Kidney epithelial cell (primary cell): ENCODE results near the gene DCDC2B. TPM values are rescaled to one million over a fixed set of nuclear protein-coding genes. Genes with fewer than 3 reads are reported as not detected.
"Not testable (repeated sequence)": the region's sequence is repeated elsewhere in the genome, so short reads cannot be mapped to it uniquely, and the experiment has no call there.

ENCODE experiments used
- DNase-seq: peaks from one replicate; pipeline ENCODE4 v3.0.0-alpha.2; 2010; ENCODE audit warnings: low read depth
- H3K27me3 ChIP-seq: 2 replicates; pipeline ENCODE4 v1.6.0; 2011; ENCODE audit warnings: low read length; ENCODE audit not compliant: control insufficient read depth, insufficient read depth
- H3K36me3 ChIP-seq: 2 replicates; pipeline ENCODE4 v1.5.1; 2011; ENCODE audit warnings: low read length; ENCODE audit not compliant: control insufficient read depth, insufficient read depth
- H3K4me3 ChIP-seq: 2 replicates; pipeline ENCODE4 v1.5.1; 2011; ENCODE audit warnings: low read depth, mild to moderate bottlenecking, control low read depth, low read length
- total RNA-seq: library from RNA; depleted of rRNA; stranded (reverse); fragments of >200 nt; gene quantifications from 2 replicates; pipeline ENCODE4 v1.2.3, GENCODE V29; 2015
- TF ChIP-seq, protein P1 (sequence below): IDR thresholded peaks from 2 replicates; pipeline ENCODE4 v1.5.1; 2011; ENCODE audit warnings: mild to moderate bottlenecking, moderate library complexity, low read length, control low read depth, inconsistent platforms; ENCODE audit not compliant: insufficient read depth, poor library complexity, severe bottlenecking

Gene DCDC2B
- total RNA-seq, 1 donor from 2014 or later = not detected

DNA sequence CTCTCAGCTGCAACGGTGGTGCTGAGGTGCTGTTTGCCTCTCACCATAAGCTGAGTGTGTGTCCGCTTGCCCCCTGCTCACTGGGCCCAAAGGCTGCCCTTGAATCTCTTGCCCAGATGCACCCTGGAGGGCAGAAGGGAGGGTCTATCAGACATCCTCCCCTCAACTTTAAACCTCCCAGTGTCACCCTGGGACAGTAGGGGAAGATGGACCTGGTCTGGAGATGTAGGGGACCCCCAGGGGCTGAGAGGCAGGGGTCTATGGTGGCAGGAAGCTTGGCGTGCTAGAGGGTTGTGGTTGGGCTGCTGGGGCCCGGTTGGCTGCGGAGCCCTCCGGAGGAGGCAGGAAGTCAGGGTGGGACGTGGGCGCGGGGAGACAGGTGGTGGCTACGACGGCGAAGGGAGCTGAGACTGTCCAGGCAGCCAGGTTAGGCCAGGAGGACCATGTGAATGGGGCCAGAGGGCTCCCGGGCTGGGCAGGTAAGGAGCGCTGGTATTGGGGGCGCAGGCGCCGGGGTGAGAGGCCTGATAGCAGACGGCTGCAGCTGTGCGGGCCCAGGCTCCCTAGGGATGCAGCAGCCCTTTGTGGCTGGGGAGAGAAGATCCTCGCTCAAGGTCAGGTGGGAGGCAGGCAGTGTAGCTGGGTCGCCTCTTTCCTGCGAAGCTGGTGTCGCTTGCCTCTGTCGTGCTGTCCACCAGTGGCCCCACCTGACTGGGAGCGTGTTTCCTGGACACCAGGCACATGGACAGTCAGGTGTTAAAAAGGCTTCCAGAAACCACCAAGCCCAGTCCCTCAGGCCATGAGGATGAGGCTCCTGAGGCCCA lies 42.2 kb downstream of the DCDC2B start, which contains the start of gene LCK:
TSS of gene LCK (plus strand) at position 373 of the 824 bp plus-strand sequence. CDS start 23,065 bp downstream, outside the sequence.
- DNase-seq = no peak
- Histone ChIP-seq H3K4me3 (no peak within 1 kb of the TSS), H3K27me3 (no peaks in the 10 kb centered on the region), H3K36me3 (no peaks in the 10 kb centered on the region)
- TF ChIP-seq, protein P1, sequence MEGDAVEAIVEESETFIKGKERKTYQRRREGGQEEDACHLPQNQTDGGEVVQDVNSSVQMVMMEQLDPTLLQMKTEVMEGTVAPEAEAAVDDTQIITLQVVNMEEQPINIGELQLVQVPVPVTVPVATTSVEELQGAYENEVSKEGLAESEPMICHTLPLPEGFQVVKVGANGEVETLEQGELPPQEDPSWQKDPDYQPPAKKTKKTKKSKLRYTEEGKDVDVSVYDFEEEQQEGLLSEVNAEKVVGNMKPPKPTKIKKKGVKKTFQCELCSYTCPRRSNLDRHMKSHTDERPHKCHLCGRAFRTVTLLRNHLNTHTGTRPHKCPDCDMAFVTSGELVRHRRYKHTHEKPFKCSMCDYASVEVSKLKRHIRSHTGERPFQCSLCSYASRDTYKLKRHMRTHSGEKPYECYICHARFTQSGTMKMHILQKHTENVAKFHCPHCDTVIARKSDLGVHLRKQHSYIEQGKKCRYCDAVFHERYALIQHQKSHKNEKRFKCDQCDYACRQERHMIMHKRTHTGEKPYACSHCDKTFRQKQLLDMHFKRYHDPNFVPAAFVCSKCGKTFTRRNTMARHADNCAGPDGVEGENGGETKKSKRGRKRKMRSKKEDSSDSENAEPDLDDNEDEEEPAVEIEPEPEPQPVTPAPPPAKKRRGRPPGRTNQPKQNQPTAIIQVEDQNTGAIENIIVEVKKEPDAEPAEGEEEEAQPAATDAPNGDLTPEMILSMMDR = no peak

DNA sequence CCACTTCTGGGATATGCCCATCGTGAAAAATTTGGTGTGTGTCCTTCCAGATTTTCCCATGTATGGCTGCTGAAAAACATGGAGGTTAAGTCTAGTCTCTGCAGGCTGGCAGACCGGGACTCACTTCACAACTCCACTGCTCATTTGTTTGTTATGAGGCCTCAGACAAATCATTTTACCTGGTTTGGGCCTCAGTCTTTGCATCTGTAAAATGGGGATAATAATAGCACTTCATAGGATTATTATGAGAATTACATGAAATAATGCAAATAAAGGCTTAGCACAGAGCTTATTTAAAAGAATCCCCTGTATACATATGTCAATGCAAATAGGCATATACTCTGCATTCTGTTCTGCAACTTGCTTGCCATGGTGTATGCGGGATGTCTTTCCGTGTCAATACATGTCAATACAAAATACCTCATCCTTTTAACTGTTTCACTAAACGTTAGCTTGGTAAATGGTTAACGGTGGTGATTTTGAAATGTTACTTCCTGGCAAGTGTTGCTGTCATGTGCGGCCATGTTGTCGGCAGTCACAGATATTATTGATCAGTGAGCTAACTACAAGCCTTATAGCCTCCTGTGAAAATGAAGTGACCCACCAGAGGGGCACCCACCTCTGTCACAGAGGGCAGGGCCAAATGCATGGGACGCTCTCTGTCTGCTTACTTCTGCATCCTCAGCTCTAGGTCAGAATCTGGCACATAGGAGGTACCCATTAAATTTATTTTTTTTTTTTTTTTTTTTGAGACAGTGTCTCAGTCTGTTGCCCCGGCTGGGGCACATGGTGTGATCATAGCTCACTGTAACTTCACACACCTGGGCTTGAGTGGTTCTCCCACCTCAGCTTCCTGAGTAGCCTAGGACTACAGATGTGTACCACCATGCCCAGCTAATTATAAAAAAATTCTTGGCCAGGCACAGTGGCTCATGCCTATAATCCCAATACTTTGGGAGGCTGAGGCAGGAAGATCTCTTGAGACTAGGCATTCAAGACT lies 46.5 kb downstream of the DCDC2B start:
- TF ChIP-seq, protein P1 = no peak
- no peaks in the 10 kb centered on the region for H3K36me3 ChIP-seq

DNA sequence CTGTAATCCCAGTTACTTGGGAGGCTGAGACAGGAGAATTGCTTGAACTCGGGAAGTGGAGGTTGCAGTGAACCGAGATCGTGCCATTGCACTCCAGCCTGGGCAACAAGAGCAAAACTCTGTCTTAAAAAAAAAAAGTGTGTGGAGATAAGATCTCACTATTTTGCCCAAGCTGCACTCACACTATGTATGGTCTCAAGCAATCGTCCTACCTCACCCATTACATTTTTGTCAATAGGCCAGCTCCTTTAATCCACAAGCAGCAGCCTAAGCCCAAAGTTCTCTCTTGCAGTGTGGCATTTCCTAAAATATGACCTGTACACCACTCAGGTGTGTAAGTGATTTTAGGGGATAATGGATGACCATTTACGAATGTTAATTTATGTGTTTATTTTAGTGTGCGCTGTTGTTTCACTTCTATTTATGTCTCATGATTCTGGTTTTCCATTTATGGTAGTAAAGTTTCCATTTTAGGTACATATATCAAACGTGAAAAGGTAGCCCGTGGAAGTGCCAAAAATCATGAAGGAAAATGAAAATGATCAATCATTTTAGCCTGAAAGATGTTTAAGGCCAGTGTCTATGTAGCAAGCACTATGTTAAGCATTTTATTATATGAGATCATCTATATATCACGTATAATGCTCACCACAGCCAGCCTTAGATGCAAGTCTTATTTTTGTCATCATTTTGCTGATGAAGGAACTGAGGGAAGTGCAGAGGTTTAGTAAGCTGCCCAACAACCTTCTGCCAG lies 47.8 kb downstream of the DCDC2B start:
- DNase-seq = no peak
- TF ChIP-seq, protein P1 = no peak
- Histone ChIP-seq H3K4me3 (no peak overlapping the region), H3K36me3 (no peaks in the 10 kb centered on the region), H3K27me3 (no peaks in the 10 kb centered on the region)

More for the DNA sequence above, 46.5 kb downstream of the DCDC2B start:
- no peak for DNase-seq
- Histone ChIP-seq H3K4me3 (no peak overlapping the region), H3K27me3 (no peaks in the 10 kb centered on the region)

DNA sequence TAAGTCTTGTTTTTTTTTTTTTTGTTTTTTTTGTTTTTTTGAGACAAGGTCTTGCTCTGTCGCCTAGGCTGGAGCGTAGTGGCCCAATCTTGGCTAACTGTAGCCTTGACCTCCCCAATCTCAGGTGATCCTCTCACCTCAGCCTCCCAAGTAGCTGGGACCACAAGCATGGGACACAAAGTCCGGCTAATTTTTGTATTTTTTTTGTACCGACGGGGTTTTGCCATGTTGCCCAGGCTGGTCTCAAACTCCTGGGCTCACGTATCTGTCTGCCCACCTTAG lies 48.3 kb downstream of the DCDC2B start:
- Histone ChIP-seq H3K36me3 (no peaks in the 10 kb centered on the region), H3K4me3 (no peak overlapping the region), H3K27me3 (no peaks in the 10 kb centered on the region)
- TF ChIP-seq, protein P1 = no peak
- no peak for DNase-seq

DNA sequence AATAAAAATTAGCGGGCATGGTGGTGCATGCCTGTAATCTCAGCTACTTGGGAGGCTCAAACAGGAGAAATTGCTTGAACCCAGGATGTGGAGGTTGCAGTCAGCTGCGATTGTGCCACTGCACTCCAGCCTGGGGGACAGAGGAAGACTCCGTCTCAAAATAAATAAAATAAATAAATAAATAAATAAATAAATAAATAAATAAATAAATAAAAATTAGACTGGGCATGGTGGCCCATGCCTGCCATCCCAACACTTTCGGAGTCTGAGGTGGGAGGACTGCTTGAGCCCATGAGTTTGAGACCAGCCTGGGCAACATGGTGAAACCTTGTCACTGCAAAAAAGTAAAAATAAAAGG lies 54.3 kb downstream of the DCDC2B start:
- not testable (repeated sequence) for H3K36me3 ChIP-seq, H3K4me3 ChIP-seq, H3K27me3 ChIP-seq, DNase-seq
